HepG2 (cell line): Measurements from ENCODE around the gene CFAP210.

Experiments
- EEA1 ChIP-seq: sonication (generic); formaldehyde crosslinking; IDR thresholded peaks from 2 replicates; pipeline ENCODE4 v1.5.1; 2020; ENCODE audit warnings: mild to moderate bottlenecking, missing genetic modification reagents, borderline replicate concordance
- SNRNP70 ChIP-seq: fragments of 200-400 bp; formaldehyde crosslinking; IDR thresholded peaks from 2 replicates; pipeline ENCODE4 v1.6.1; 2017; ENCODE audit warnings: mild to moderate bottlenecking, low read depth, low read length, moderate library complexity
- TF ChIP-seq, protein P1 (sequence below): sonication (generic); formaldehyde crosslinking; IDR thresholded peaks from 2 replicates; pipeline ENCODE4 v1.5.0; 2020; ENCODE audit warnings: mild to moderate bottlenecking, missing genetic modification reagents, moderate library complexity
- TF ChIP-seq, protein P2 (sequence below): sonication (generic); formaldehyde crosslinking; IDR thresholded peaks from 2 replicates; pipeline ENCODE4 v1.5.0; 2020; ENCODE audit warnings: mild to moderate bottlenecking, low read depth, missing genetic modification reagents, borderline replicate concordance

DNA sequence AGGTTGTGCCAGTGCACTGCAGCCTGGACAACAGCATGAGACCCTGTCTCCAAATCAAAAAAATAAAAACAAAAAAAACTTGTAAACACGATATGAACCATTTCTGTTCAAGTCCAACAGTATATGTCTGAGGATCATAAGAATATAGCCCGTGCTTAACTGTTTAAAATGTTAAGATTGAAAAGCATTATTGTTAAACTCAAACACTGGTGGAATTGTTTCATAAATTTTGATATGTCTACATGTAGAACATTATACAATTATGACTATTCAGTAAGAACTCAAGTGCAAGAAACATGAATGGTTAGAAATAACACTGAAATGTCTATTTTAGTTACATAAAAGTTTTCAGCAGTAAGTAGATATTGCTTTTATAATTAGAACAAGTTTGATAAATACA is 80.3 kb downstream of the CFAP210 start:
- TF ChIP-seq, protein P1, sequence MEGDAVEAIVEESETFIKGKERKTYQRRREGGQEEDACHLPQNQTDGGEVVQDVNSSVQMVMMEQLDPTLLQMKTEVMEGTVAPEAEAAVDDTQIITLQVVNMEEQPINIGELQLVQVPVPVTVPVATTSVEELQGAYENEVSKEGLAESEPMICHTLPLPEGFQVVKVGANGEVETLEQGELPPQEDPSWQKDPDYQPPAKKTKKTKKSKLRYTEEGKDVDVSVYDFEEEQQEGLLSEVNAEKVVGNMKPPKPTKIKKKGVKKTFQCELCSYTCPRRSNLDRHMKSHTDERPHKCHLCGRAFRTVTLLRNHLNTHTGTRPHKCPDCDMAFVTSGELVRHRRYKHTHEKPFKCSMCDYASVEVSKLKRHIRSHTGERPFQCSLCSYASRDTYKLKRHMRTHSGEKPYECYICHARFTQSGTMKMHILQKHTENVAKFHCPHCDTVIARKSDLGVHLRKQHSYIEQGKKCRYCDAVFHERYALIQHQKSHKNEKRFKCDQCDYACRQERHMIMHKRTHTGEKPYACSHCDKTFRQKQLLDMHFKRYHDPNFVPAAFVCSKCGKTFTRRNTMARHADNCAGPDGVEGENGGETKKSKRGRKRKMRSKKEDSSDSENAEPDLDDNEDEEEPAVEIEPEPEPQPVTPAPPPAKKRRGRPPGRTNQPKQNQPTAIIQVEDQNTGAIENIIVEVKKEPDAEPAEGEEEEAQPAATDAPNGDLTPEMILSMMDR (CRISPR knock-in tag), result no peak
- TF ChIP-seq, protein P2, sequence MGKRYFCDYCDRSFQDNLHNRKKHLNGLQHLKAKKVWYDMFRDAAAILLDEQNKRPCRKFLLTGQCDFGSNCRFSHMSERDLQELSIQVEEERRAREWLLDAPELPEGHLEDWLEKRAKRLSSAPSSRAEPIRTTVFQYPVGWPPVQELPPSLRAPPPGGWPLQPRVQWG (CRISPR knock-in tag), result no peak
- TF ChIP-seq EEA1 (CRISPR knock-in tag) (no peak), SNRNP70 (no peak)
